Stimulated activated CD8-positive, alpha-beta memory T cell treated with anti-CD3 and anti-CD28 coated beads, Interleukin-7, amount 100 ng/mL, for 48 hours (primary cell): Measurements from ENCODE around the gene ACVR2A.

Experiments used
- DNase-seq, 2 donors: peaks; one replicate each; pipeline ENCODE4 v3.0.0-alpha.2; 2020; ENCODE audit warnings: low read depth in 1 of 2; ENCODE audit errors: extremely low read depth in 1 of 2

ACVR2A gene

GRCh38 chr2:147917161-147917560 is 72.3 kb downstream of the ACVR2A start:
- no peak for DNase-seq

- DNase-seq, result no peak
Measured at GRCh38 chr2:147923846-147924245, 79.0 kb downstream of the ACVR2A start.

GRCh38 chr2:147924647-147925046 is 79.8 kb downstream of the ACVR2A start:
- no peak for DNase-seq

GRCh38 chr2:147925886-147926285 is 81.1 kb downstream of the ACVR2A start:
- DNase-seq, result no peak

GRCh38 chr2:147927053-147927588 is 82.3 kb downstream of the ACVR2A start:
- DNase-seq, result no peak

DNA sequence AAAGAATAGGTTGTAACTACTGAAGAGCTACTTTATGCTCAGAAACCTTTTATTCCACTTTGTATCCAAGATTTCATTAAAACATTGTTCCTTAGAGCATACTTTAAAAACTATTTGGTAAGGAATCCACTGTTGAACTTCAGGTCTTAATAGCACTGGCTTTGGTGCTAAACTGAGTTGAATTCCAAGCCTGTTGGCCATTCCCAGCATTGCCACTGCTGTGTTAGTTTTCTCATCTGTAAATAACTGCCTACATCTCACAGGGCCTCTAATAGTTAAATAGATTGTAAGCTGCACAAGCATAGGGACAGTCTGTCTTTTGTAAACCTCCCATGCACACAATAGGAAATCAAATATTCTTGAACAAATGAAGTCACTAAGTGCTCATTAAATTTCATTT is 89.1 kb downstream of the ACVR2A start:
- DNase-seq, result no peak

DNA sequence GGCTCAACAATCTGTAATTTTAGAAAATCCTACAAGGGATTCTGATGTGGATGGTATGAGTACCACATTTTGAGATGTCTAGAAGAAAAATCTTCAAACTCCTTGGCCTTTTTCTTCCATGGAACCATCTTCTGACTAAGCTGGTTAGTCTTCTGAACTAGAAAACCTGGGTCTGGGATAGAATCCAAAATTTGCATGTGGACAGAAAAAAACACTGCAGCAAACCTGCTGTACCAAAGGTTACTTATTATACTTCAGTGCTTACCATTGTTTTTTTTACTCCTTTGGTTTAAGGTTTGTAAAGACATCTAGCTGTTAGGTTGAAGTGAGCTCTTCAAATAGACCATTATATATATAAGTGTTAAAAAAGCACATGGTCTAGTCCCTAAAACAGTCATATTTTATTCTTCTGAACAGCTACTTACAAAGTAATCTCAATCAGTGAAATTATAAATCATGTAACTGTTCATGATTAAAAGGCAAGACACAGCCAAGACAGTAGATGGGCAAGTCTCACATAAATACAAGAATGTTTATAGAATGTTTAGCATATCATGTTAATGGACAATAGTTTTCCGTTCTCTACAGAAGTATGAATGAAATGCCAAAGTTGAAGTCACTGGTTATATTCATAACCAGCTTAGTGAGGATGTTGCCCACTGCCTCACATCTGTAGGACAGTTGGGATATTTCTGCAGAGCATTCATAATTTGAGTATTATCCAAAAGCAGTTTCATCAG is 90.2 kb downstream of the ACVR2A start:
- DNase-seq, result no peak

DNA sequence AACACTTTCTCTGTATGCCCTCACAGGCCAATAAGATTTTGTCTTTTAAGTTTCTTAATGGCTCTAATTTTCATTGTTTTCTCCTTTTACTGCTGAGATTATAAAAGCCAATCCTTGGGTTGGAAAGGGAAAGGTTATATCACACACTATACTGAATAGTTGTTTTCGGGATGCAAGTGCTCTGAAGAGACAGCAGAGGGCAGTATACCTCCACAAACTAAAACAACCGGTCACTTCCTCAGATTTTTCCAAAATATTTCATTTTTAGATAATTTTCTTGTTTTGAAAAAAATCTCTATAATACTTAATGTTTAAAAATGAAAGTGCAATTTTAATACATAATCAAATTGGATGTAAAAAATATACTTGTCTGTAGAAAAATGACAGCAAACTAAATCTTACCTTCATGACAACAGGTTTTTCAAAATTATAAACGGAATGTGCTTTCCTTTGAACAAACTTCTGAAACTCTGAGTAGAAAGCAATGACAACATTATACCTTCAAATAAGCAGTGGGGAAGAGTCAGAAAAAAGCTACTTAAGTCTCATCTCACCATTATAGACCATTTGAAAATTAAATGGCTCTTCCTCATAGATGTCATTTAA is 93.0 kb downstream of the ACVR2A start:
- no peak for DNase-seq

DNA sequence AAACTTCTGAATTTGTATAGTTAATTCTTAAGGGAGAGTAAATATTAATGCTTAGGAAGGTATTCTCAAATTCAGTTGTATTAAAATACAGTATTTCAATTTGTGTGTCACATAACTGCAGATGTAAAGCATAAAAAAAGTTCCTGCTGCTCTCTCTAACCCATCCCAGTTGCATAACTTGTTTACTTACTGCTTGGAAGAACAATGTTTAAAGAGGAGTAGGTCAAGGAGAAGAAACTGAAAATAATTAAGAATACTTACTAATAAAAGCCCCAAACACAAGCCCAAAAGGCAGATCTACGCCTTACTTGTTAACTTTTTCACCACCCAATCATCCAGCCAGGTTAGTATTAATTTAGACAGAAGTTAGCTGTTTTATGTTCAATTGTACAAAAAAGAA is 94.5 kb downstream of the ACVR2A start:
- DNase-seq, result no peak

GRCh38 chr2:147945660-147946059 is 100.8 kb downstream of the ACVR2A start:
- no peak for DNase-seq

GRCh38 chr2:147952118-147952517 is 107.3 kb downstream of the ACVR2A start:
- DNase-seq, result no peak

GRCh38 chr2:147968571-147968970 is 123.7 kb downstream of the ACVR2A start:
- DNase-seq, result no peak

DNA sequence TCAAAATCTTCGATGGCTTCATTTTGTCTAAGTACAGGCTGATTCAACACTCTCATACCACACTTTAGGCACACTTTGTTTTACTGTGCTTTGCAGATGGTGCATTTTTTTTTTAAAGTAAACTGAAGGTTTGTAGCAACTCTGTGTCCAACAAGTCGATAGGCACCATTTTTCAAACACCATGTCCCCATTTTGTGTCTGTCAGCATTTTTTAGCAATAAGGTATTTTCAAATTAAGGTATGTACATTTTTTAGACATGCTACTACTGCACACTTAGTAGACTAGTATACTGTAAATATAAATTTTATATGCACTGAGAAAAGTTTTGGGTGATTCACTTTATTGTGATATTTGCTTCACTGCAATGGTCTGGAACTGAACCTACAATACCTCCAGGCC is 131.3 kb downstream of the ACVR2A start:
- DNase-seq, result no peak

DNA sequence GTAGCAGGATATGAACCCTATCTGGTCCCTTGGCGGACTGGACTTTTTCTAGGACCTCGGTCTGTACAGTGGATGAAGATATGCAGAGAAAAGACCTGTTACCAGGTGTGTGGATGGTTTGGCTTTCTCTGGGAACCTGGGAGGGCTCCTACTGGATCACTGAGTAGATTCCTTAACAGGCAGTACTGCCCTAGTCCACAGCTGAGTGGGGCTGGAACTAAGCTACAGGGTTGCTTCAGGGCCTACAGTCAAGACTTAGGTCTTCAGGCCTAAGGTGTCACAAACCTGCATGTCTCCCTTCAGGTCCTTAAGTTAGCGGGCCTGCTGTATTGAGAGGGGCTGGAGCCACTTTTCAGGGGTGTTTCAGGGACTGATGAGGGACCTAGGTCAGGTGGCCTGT is 132.8 kb downstream of the ACVR2A start:
- no peak for DNase-seq
